Prostate gland (tissue), 2 donors: ENCODE results near the gene ANKRD23.

Source experiments
- CTCF ChIP-seq, 4 experiments: fragments of 200-600 bp in 2 of 4; fragments of 450-650 bp in 2 of 4; sonication (generic) in 2 of 4; IDR thresholded peaks; 1 replicate in 3 of 4; 2 replicates in 1 of 4; pipeline ENCODE4 v1.5.1; 2016 to 2019; ENCODE audit warnings: antibody characterized with exemption in 4 of 4, mild to moderate bottlenecking in 2 of 4, moderate library complexity in 2 of 4
- POLR2AphosphoS5 ChIP-seq: sonication (generic); formaldehyde crosslinking; IDR thresholded peaks from one replicate; pipeline ENCODE4 v1.6.1; 2017; ENCODE audit warnings: antibody characterized with exemption

DNA sequence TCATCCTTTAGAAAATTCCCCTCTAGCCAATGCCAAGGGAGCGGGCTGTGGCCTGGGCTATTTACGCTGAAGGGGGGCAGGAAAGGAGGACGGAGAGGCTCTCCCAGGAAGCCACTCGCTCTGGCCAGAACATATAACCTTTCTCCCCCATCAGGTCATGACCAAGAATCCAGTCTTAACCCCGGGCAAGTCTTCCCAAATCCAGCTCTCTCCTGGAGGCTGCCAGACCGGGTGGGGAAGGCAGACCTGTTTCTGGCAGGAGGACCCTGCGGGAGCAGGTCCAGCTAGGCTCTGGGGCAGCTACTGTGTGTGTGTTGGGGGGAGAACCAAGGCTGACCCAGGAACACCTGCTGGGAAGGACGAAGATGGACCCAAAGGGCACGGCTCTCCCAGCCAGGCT lies 39.5 kb upstream of the ANKRD23 start:
- no peak for TF ChIP-seq POLR2AphosphoS5
- TF ChIP-seq CTCF (IDR thresholded peaks at IDR 0.05) = no peak
